Sciatic nerve (tissue), 2 donors: ENCODE results near the gene UVSSA. TPM values are rescaled to one million over a fixed set of nuclear protein-coding genes. Genes with fewer than 3 reads are reported as not detected.
"Not testable (repeated sequence)": the region's sequence is repeated elsewhere in the genome, so short reads cannot be mapped to it uniquely, and the experiment has no call there.

Experiments
- ATAC-seq: fragments of 200-7000 bp; cut with Tn5 transposase; one replicate; pipeline ENCODE4 v1.9.1; 2020; ENCODE audit warnings: mild to moderate bottlenecking, moderate library complexity
- DNase-seq: peaks from one replicate; pipeline ENCODE4 v3.0.0-alpha.2; 2020; ENCODE audit warnings: low spot score
- intact Hi-C: fragments of 100-400 bp; cut with DNase I; formaldehyde crosslinking; loops from one replicate; pipeline ENCODE4 v1.14.2; 2022
- total RNA-seq: library from RNA; stranded (reverse); fragmentation: NEBNext Ultra II Directional; extraction: Animal tissue kit (Norgen Biotek cat#: 25700); gene quantifications from one replicate; pipeline ENCODE4 v1.2.1, GENCODE V29; 2021
- donor health status: DM: no; HTN: no; CAD: no.
- donor health status: DM: no; HTN: no; CAD: no.

The UVSSA gene
- total RNA-seq, 1 donor from 2014 or later, result 33.5 TPM

DNA sequence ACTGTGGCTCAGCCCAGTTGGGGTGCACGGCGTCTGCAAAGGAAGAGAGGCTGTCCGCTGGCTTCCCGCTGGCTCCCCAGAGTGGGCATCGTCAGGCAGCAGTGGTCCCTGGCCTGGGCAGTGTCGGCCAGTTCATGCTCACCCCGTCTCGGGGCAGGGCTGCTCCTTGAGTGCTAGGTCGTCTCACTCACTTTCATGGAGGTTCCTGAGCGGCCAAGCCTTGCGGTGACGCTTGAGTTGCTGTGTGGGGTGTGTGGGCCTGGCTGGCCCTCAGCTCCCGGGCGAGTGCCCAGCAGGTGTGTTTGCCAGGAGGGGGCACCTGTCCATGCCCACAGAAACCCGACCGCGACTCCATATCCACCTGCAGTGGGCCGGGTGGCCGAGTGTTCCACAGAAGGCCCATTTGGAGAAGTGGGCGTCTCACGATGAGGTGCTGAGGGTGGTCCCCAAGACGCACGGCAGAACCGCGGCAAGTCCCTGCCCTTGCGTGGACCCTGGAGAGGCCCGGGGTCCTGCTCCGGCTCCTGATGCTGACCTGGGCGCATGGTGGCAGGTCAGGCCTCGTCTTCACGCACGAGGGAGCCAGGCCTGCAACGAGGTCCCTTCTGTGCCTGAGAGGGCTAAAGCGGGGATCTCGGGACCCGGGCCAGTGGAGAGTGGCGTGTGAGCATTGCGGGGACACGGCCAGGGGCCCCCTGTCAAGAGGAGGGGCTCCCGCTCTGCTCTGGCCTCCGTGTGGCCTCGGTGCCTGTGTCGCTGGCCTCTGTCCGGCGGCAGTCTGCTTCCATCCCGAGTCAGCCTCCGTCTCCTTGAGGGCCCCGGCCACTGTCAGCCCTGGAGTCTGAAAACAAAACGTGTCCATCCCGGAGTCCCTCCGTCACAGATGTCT, 18.5 kb upstream of the UVSSA start:
- ATAC-seq, result no peak
- intact Hi-C loops, result no loop called here
- no peak for DNase-seq

DNA sequence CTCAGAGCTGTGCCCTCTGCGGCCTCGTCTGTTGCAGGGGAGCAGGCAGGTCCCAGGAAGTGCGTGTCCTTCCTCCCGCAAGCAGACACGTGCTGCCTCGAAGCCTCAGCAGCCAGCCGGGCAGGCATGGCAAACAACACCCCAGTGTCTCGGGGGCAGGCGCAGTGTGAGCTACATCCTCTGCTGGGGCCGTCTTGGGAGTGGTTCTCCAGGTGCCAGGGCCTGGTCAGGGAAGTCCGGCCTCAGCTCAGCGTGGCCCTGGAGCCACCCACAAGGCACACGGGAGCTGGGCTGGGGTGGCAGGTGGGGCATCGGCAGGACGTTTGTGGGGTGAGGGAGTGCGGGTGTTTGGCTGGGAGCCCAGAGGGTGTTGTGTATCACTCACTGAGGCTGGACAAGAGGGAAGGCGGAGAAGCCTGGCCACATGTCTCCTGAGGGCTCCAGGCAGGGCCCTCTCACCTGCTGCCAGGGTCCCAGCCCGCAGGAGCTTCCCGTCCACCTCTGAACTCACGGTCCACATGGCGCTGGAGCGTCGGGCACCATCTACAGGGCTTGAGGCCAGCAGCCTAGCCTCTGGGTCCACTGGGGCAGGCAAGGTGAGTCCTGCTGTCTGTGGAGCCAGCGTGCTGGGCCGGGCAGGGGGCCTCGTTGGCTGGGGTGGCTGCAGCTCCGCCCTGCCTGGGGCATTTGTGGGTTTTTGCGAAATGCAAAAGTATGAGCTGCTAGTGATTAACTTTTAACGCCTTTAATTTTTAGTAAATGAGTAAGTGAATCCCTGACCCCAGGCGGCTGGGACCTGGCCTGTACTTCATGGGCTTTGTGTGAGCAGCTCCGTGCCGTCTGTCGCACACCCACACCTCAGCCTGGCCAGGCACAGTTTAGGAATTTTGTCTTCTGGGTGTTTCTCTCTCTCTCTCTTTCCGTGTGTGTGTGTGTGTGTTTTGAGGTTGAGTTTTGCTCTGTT, 17.3 kb upstream of the UVSSA start:
- DNase-seq (no peak), ATAC-seq (peak; percentile 18)
- intact Hi-C loops, result no loop called here

DNA sequence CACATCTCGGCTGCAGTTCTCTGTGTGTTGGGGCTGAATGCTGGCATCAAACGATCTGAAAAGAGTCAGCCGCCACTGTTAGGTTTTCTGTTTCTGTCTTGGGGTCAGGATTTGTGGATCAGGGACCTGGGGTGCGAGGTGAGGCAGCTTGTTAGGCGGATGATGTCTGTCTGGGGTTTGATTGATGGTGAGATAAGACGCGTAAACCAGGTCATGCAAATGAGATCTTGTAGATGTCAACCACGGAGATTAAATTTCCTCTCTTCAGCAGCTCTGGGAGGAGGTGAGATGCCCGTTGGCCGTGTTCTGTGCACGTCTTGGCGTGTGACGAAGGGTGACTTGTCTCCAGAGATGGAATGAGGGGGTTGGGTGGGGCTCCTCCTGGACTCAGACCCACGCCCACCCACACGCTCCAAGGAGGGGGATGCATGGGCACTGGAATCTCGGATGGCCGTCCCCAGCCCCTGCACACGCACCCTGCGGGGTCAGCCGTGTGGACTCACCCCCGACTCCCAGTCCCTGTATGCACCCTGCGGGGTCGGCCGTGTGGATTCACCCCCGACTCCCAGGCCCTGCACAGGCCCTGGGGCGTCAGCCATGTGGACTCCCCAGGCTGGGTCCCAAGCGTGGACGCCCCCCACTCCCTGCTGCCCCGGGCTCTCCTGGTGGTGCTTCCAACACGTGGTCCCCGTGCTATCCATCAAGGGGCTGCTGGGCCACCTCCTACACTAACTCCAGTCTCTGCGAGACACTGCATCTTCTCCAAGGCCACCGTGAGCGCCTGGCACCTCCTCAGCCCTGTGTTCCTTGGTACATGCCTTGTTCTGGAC, 16.0 kb upstream of the UVSSA start:
- no peak for ATAC-seq
- no peak for DNase-seq
- intact Hi-C loops, result no loop called here

DNA sequence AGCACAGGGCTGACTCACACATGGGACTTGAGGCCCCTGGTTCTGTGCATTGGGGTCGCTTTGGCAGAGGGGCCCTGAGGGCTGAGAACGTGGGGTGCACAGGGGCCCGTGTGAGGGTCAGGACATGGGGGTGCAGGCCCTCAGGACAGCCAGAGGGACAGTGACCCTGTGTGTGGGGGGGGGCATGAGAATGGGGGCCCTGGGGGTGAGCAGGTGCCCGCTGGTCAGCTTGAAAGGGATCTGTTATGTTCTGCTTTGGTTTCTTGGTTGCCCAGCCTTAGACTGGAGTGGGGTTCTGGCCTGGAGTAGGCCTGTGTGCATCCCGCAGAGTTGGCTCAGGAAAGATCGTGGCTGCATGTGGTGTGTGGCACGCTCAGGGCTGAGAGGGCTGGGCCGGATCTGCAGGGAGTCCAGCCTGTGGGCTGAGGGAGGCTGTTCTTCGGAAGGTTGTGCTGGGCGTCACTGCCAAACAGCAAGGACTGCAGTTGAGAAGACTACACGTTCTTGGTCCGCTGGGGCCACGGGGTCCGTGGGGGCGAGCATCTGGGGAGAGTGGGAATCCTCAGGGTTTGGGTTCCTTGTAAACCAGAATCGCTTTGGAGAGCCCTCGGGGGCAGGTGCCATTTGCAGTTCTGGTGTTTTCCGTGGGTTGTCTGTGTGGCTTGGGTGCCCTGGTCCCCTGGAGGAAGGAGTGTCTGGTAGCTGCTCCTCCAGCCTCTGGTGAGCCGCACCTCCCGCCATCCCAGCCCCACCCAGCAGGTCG, 15.2 kb upstream of the UVSSA start:
- ATAC-seq (no peak), DNase-seq (no peak)
- intact Hi-C loops, result no loop called here

DNA sequence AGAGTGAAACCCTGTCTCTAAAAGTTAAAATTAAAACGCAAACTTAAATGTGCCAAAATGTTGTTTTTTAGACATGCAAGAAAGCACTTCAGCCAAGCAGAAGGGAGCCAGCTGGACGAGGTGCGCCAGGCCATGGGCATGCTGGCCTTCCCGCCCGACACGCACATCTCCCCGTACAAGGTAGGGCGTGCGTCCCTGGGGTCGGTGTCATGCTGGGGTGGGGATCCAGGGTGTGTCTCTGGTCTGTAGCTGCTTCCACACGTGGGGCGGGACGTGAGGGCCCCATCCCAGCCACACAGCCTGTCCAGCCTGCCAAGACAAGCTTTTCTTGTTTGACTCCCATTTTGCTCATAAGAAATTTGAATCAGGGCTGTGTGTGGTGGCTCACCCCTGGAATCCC, 14.3 kb upstream of the UVSSA start:
- intact Hi-C loops, result no loop called here
- DNase-seq (no peak), ATAC-seq (no peak)

DNA sequence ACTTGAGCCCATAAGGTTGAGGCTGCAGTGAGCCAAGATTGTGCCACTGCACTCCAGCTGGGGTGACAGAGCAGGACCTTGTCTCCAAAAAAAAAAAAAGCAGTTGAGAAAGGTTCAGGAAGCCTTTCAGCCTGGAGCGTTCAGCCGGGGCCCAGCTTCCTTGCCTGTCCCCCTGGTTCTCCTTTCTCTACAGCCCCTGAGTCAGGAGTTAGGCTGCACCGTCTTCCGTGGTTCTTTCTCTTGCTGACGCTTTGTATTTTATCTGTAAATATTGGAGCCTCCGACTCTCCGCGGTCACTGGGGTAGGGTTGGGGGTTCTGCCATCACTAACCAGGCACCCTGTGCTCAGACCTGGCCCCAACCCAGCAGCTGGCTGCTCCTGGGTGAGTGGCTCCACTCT, 13.8 kb upstream of the UVSSA start:
- intact Hi-C loops, result no loop called here
- DNase-seq (no peak), ATAC-seq (peak; percentile 19)

DNA sequence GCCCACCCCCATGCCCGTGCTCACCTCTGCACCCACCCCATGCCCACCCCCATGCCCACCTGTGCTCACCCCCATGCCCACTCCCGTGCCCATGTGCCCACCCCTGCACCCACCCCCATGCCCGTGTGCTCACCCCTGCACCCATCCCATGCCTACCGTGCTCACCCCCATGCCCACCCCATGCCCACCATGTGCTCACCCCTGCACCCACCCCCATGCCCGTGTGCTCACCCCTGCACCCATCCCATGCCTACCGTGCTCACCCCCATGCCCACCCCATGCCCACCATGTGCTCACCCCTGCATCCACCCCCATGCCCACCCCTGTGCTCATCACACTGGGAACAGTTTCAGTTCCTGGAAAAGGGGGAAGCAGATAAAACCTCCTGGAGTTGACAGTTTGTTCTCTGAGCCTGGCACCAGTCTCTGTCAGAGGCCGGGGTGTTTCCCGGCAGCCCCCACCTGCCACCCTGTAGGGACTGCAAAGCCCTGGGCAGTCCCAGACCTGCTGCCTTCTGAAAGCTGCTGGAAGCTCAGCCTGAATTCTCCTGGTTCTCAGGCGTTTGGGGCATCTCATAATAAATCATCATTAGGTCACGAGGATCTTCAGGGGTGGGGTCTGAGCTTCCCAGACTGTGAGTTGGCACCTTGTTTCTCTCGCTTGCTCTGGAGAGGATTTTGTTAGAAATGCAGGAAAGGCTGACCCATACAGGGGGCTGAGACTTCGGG, 13.0 kb upstream of the UVSSA start:
- intact Hi-C loops, DNase-seq: not testable (repeated sequence)
- ATAC-seq, result peak; percentile 18

DNA sequence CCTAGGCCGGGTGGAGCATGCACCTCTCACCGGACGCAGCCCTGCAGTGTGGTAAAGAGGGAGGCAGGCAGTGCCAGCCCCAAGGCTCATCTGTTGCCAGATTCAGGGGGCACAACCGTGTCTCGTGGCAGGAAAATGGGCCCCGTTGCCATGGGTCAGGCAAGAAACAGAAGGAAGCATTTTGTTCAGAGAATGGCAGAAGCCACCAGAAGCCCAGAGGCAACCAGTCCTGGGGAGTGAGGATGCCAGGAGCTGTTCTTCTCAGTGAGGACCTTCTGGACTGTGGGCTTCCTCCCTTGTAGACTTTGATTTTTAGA, 12.5 kb upstream of the UVSSA start:
- DNase-seq, result no peak
- intact Hi-C loops, result no loop called here
- ATAC-seq, result no peak

DNA sequence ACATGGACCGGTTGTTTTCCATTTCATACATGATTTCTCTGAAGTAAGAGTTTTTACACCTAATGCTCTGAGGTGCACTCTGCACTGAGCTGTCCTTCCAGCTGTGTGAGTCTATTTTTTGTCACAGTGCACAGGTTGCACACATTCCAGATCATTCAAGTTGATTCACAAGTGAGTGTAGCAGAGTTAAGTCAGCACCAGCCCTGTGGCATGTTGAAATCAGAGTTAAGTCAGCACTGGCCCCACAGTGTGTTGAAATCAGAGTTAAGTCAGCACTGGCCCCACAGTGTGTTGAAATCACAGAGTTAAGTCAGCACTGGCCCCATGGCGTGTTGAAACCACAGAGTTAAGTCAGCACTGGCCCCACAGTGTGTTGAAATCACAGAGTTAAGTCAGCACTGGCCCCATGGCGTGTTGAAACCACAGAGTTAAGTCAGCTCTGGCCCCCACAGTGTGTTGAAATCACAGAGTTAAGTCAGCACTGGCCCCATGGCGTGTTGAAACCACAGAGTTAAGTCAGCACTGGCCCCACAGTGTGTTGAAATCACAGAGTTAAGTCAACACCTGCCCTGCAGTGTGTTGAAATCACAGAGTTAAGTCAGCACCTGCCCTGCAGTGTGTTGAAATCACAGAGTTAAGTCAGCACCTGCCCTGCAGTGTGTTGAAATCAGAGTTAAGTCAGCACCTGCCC, 11.7 kb upstream of the UVSSA start:
- intact Hi-C loops, DNase-seq, ATAC-seq: not testable (repeated sequence)

DNA sequence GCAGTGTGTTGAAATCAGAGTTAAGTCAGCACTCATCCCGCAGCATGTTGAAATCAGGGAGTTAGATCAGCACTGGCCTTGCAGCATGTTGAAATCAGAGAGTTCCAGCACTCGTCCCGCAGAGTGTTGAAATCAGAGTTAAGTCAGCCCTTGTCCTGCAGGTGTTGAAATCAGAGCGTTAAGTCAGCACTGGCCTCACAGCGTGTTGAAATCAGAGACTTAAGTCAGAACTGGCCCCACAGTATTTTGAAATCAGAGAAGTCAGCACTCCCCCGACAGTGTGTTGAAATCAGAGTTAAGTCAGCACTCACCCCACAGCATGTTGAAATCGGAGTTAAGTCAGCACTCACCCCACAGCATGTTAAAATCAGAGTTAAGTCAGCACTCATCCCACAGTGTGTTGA, 10.9 kb upstream of the UVSSA start:
- DNase-seq, result no peak
- intact Hi-C loops, result no loop called here

DNA sequence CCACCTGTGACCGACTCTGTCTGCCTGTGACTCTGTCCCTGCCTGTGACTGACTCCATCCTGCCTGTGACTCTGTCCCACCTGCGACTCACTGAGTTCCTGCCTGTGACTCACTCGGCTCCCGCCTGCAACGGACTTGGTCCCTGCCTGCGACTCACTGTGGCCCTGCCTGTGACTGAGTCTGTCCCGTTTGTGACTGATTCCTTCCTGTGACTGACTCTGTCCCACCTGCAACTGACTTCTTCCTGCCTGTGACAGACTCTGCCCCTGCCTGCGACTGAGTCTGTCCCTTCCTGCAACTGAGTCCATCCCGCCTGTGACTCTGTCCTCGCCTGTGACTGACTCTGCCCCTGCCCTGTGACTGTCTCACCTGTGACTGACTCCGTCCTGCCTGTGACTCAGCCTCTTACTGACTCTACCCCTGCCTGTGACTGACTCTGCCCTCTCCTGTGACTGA, 9.6 kb upstream of the UVSSA start:
- intact Hi-C loops, result no loop called here
- no peak for ATAC-seq
- DNase-seq, result no peak

More for the DNA sequence above, 10.9 kb upstream of the UVSSA start:
- ATAC-seq, result no peak

DNA sequence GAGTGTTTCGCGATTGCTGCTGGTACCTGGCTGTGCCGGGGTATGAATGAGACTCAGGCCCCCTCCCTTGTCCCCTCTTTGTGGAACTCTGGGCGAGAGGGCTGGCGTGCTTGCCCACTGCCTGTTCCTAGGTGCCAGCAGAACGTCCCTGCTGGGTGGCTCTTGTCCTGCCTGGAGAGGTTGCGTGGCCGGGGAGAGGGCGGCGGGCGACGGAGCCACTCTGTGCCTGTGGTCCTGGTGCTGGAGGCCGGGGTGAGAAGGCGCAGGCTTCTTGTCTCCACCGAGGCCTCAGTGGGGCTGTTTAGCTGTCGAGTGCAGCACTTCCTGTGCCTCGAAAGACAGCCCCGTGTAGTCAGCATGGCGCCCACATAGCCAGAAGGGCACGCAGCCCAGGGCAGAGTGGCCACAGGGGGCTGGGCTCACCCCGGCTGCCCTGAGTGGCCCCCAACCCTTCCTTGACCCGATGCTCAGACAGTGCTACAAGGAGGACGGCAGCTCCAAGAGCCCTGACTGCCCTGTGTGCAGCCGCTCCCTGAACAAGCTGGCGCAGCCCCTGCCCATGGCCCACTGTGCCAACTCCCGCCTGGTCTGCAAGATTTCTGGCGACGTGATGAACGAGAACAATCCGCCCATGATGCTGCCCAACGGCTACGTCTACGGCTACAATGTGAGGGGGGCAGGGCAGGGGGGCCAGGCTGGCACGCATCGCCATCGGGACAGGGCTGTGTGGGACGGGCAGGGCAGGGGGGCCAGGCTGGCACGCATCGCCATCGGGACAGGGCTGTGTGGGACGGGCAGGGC, 8.9 kb upstream of the UVSSA start:
- no peak for ATAC-seq
- intact Hi-C loops, result no loop called here
- no peak for DNase-seq

DNA sequence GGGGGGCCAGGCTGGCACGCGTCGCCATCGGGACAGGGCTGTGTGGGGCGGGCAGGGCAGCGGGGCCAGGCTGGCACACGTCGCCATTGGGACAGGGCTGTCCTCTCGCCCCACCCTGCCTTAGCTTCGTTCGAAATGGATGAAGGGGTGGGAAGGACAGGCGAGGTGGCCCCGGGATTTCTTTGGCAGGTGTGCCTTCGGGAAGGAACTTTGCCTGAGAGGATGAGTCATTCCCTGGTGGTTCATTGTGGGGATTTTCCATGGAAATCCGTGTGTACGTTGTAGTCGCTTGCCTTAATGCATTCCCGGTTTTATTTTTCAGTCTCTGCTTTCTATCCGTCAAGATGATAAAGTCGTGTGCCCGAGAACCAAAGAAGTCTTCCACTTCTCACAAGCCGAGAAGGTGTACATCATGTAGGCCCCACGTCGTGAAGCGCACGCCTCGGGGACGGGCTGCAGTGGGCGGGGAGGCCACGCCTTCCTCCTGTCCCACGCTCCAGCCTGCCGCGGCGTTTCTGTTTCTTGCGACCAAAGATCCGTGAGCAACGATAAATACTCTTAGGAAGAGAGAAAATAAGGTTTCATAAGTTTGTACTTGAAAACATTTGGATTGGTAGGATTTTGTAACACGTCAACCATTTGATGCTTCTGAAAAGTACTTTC, 8.1 kb upstream of the UVSSA start:
- intact Hi-C loops, result no loop called here
- ATAC-seq, result no peak
- no peak for DNase-seq

DNA sequence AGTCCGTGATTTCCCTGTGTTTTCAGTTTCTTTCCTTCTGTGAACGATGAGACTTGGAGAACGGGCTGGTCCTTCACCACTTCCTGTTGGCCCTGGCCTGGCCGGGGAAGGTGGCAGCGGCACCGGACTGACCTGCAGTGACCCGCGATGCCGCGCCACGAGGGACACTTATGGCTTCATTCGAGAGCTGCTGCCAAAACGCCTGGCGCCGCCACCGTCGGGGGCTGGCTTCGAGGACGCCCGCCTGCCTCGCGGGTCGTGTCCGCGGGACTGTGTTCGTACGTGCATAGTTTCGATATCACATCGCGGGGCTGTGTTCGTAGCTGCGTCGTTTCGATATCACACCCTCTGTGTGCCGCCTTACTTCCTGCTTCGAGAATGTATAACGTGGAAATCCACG, 7.5 kb upstream of the UVSSA start:
- DNase-seq (no peak), ATAC-seq (no peak)
- intact Hi-C loops, result no loop called here

DNA sequence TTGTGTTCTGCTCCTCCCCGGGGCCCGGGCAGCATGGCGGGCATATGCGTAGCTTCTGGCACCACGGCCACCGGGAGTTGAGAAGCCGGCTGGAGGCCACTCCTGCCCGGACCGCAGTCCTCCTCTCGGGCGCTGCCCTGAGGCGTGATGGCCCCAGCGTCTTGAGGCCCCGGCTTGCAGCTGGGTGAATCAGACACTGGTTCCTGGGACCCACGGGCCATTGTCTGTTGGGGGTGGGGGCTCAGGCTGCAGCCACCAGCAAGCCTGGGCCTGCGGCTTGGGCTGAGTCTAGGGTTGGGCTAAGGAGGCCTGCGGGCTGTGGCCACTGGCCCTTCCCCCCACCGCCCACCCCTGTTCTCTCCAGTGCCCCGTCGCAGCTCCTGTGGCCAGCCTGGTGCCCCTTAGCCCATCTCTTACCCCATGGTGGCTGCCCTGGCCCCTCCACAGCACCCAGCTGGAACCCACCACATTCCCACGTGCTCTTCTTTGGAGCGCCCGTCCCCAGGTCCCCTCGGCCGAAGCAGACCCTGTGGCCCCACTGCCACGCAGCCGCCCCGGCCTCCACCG, 6.7 kb upstream of the UVSSA start:
- no peak for DNase-seq
- no peak for ATAC-seq
- intact Hi-C loops, result no loop called here

DNA sequence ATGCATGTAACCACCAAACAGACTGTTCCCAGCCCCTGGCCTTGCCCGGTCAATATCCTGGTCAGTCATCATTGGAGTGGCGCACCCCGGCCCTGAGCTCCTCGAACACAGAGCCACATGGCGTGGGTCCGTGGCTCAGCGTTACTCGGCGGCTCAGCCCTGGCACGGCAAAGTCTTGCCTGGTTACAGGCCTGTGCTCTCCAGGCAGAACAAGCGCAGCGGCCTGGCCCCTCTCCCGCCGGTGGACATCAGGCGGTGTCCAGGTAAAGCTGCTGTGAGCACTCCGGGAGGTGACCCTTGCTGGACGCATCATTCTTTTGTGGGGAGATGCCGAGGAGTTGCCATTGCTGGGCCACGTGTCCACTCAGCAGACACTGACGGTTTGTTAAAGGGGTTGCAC, 6.1 kb upstream of the UVSSA start:
- DNase-seq (no peak), ATAC-seq (no peak)
- intact Hi-C loops, result no loop called here
